Measurements from ENCODE around the gene USP40. TPM values are rescaled to one million over a fixed set of nuclear protein-coding genes. Genes with fewer than 3 reads are reported as not detected.
"Not testable (repeated sequence)": the region's sequence is repeated elsewhere in the genome, so short reads cannot be mapped to it uniquely, and the experiment has no call there.

USP40 gene
- polyA plus RNA-seq, 2 of the 4 experiments (the other 2 are of a cell fraction): 22.9 to 57.0 TPM

- ATAC-seq: no peak
- no peak for DNase-seq (ENCODE audit: low read depth in 1 of 2, low spot score in 1 of 2)
- Histone ChIP-seq H3K9me3 (0 out of 3 replicates have a peak, but pooled peaks cover 3% of the 10 kb centered on the region), H3K4me1 (no peaks in the 10 kb centered on the region), H3K4me3 (no peak overlapping the region), H3K4me2 (no peak overlapping the region), H3K27ac (0 out of 6 replicates have a peak overlapping the region, but pooled peaks of 1 of the 2 experiments have one; percentile 51)
- ChIA-PET CTCF (no interaction called here), POLR2A (no interaction called here)
- 86% methylated on average over 1 of the region's 1 CpG for WGBS (ENCODE audit: missing lambda C conversion rate)
- no peak for TF ChIP-seq HOXB13 (CRISPR knock-in tag; IDR thresholded peaks at IDR 0.05; ENCODE audit: low read depth)
- TF ChIP-seq CHD4 (IDR thresholded peaks at IDR 0.05; ENCODE audit: borderline replicate concordance): no peak
- no peak for TF ChIP-seq REST (IDR thresholded peaks at IDR 0.05)
- no peak for TF ChIP-seq HOXB5 (CRISPR knock-in tag; IDR thresholded peaks at IDR 0.05)
- no peak for TF ChIP-seq ESRRA (IDR thresholded peaks at IDR 0.05; ENCODE audit: borderline replicate concordance, low read length)
- no peak for TF ChIP-seq CBX8 (IDR thresholded peaks at IDR 0.05)
- TF ChIP-seq MAX (IDR thresholded peaks at IDR 0.05): no peak
- TF ChIP-seq KDM5A (IDR thresholded peaks at IDR 0.05): no peak
- no peak for TF ChIP-seq EP300 (IDR thresholded peaks at IDR 0.05)
- TF ChIP-seq ZC3H11A (IDR thresholded peaks at IDR 0.05): no peak
- TF ChIP-seq BHLHE40 (IDR thresholded peaks at IDR 0.05; ENCODE audit: low read depth, low read length): no peak
- TF ChIP-seq PBX3 (IDR thresholded peaks at IDR 0.05): no peak
- TF ChIP-seq ZSCAN20 (CRISPR knock-in tag; IDR thresholded peaks at IDR 0.05): no peak
- TF ChIP-seq CEBPB (IDR thresholded peaks at IDR 0.05): no peak
- no peak for TF ChIP-seq TP53 (CRISPR knock-in tag; IDR thresholded peaks at IDR 0.05)
- no peak for TF ChIP-seq BCL3 (IDR thresholded peaks at IDR 0.05)
- no peak for TF ChIP-seq FOSB (CRISPR knock-in tag; IDR thresholded peaks at IDR 0.05)
- no peak for TF ChIP-seq USF2 (IDR thresholded peaks at IDR 0.05)
- FAIRE-seq: no peak
Measured at GRCh38 chr2:233584210-233584609, 17.6 kb upstream of the USP40 start.

- H3K27ac ChIP-seq; DNase-seq (ENCODE audit: low read depth in 1 of 2, low spot score in 1 of 2); POLR2A ChIA-PET; ATAC-seq; H3K4me2 ChIP-seq; H3K9me3 ChIP-seq; H3K4me3 ChIP-seq; CTCF ChIA-PET; H3K4me1 ChIP-seq; FAIRE-seq: not testable (repeated sequence)
- 95% methylated on average over 31 of the region's 35 CpGs for whole genome bisulfite sequencing (ENCODE audit: missing lambda C conversion rate)
Measured at GRCh38 chr2:233583217-233583965, 16.8 kb upstream of the USP40 start.

- H3K4me3 ChIP-seq; H3K4me1 ChIP-seq; H3K4me2 ChIP-seq; ATAC-seq; H3K27ac ChIP-seq; POLR2A ChIA-PET; DNase-seq (ENCODE audit: low read depth in 1 of 2, low spot score in 1 of 2); CTCF ChIA-PET; FAIRE-seq: not testable (repeated sequence)
- H3K9me3 ChIP-seq: peaks cover 28% of the 10 kb centered on the region
- 68% methylated on average over 5 of the region's 5 CpGs for WGBS (ENCODE audit: missing lambda C conversion rate)
Measured at GRCh38 chr2:233577341-233577740, 10.8 kb upstream of the USP40 start.
